ENCODE data around the gene KRT80.

- TF ChIP-seq POLR2A (IDR thresholded peaks at IDR 0.05) (no peak), CTCF (IDR thresholded peaks at IDR 0.05) (no peak), EP300 (IDR thresholded peaks at IDR 0.05) (no peak), POLR2AphosphoS5 (IDR thresholded peaks at IDR 0.05) (no peak)
Measured at GRCh38 chr12:52122904-52123303, 68.9 kb downstream of the KRT80 start.
